H1 (cell line): Measurements from ENCODE around the gene ZNF521. TPM values are rescaled to one million over a fixed set of nuclear protein-coding genes. Genes with fewer than 3 reads are reported as not detected.

ENCODE experiments used
- CTCF ChIA-PET: fragments of 300-600 bp; sonication (Branson Sonifier 250); formaldehyde crosslinking; loops from one replicate; lab custom pipeline; 2021; ENCODE audit not compliant: partially characterized antibody; lab: Charles Lee
- POLR2A ChIA-PET: fragments of 300-600 bp; sonication (Branson Sonifier 250); formaldehyde crosslinking; loops from one replicate; lab custom pipeline; 2021; ENCODE audit warnings: inconsistent platforms; ENCODE audit not compliant: partially characterized antibody; lab: Charles Lee
- DNase-seq, 2 experiments: peaks; one replicate each; pipeline versions ENCODE4 v3.0.0 to v3.0.0-alpha.2; 2010 to 2022; ENCODE audit warnings: low spot score in 2 of 2, low read depth in 1 of 2, mixed read lengths in 1 of 2
- FAIRE-seq: peaks from 2 replicates; lab custom pipeline; 2011; peaks lifted over from hg19 to GRCh38; lab: Jason Lieb, UNC
- H2AFZ ChIP-seq: 2 replicates; pipeline ENCODE4 v1.8.1; 2012; ENCODE audit warnings: low read length, inconsistent platforms
- H2AK5ac ChIP-seq: 2 replicates; pipeline ENCODE4 v1.6.1; 2013; ENCODE audit warnings: low read depth, low read length
- H2BK120ac ChIP-seq: replicated peaks from 2 replicates; pipeline ENCODE3; 2013; ENCODE audit warnings: low read depth, low read length, inconsistent platforms
- H2BK12ac ChIP-seq: 2 replicates; pipeline ENCODE4 v1.6.1; 2013; ENCODE audit warnings: low read depth, low read length
- H2BK15ac ChIP-seq: 2 replicates; pipeline ENCODE4 v1.6.1; 2013; ENCODE audit warnings: low read length
- H2BK20ac ChIP-seq: 2 replicates; pipeline ENCODE4 v1.6.1; 2013; ENCODE audit warnings: low read length
- H2BK5ac ChIP-seq: 2 replicates; pipeline ENCODE4 v1.6.1; 2013; ENCODE audit warnings: low read depth, low read length
- H3K14ac ChIP-seq: 2 replicates; pipeline ENCODE4 v1.6.1; 2013; ENCODE audit warnings: inconsistent platforms; ENCODE audit not compliant: insufficient read length
- H3K18ac ChIP-seq: 2 replicates; pipeline ENCODE4 v1.6.1; 2013; ENCODE audit warnings: low read length; ENCODE audit errors: extremely low read depth
- H3K23ac ChIP-seq: 2 replicates; pipeline ENCODE4 v1.6.1; 2013; ENCODE audit warnings: inconsistent platforms; ENCODE audit not compliant: insufficient read length
- H3K23me2 ChIP-seq: 2 replicates; pipeline ENCODE4 v1.6.1; 2013; ENCODE audit warnings: low read depth, low read length
- H3K27ac ChIP-seq: 2 replicates; pipeline ENCODE4 v1.6.1; 2011; ENCODE audit warnings: low read depth, low read length, inconsistent platforms
- H3K27me3 ChIP-seq, 4 experiments: replicated peaks in 1 of 4; 1 replicate in 1 of 4; 2 replicates in 3 of 4; pipeline versions ENCODE4 v1.6.1 to v1.8.1; 2011 to 2013; ENCODE audit warnings: low read length in 3 of 4, mild to moderate bottlenecking in 3 of 4, inconsistent platforms in 2 of 4, mixed read lengths in 2 of 4, moderate library complexity in 1 of 4; ENCODE audit not compliant: control insufficient read depth in 3 of 4, insufficient read depth in 3 of 4; ENCODE audit errors: extremely low read depth in 1 of 4
- H3K36me3 ChIP-seq, 4 experiments: 2 replicates each; pipeline versions ENCODE4 v1.6.1 to v1.8.1; 2011 to 2013; ENCODE audit warnings: mild to moderate bottlenecking in 4 of 4, low read length in 3 of 4, moderate library complexity in 2 of 4, control low read depth in 1 of 4, inconsistent platforms in 1 of 4; ENCODE audit not compliant: insufficient read depth in 4 of 4, control insufficient read depth in 2 of 4
- H3K4ac ChIP-seq: replicated peaks from 2 replicates; pipeline ENCODE3; 2013; ENCODE audit warnings: low read length, low read depth, mixed read lengths, inconsistent platforms; ENCODE audit not compliant: insufficient read length
- H3K4me1 ChIP-seq, 4 experiments: replicated peaks in 1 of 4; 1 replicate in 1 of 4; 2 replicates in 3 of 4; pipeline versions ENCODE4 v1.6.1 to v1.8.1; 2011 to 2013; ENCODE audit warnings: low read length in 3 of 4, inconsistent platforms in 2 of 4, mixed read lengths in 1 of 4; ENCODE audit not compliant: insufficient read depth in 4 of 4, control insufficient read depth in 3 of 4
- H3K4me2 ChIP-seq, 2 experiments: 2 replicates each; pipeline versions ENCODE4 v1.6.1 to v1.8.1; 2011 to 2013; ENCODE audit warnings: low read depth in 2 of 2, low read length in 2 of 2, control low read depth in 1 of 2, inconsistent platforms in 1 of 2, mild to moderate bottlenecking in 1 of 2; ENCODE audit not compliant: insufficient read depth in 1 of 2
- H3K4me3 ChIP-seq, 4 experiments: fragments of 200-600, 300-600 bp in 1 of 4; sonication (generic), shearing (Covaris generic), sonication (Bioruptor Twin) in 1 of 4; 2 replicates each; pipeline versions ENCODE4 v1.5.1 to v1.8.1; 2011 to 2016; ENCODE audit warnings: low read length in 4 of 4, low read depth in 3 of 4, control low read depth in 2 of 4, inconsistent platforms in 2 of 4, mild to moderate bottlenecking in 2 of 4, mixed read lengths in 1 of 4, moderate library complexity in 1 of 4; ENCODE audit not compliant: insufficient read depth in 2 of 4; ENCODE audit errors: extremely low read depth in 1 of 4
- H3K56ac ChIP-seq: replicated peaks from 2 replicates; pipeline ENCODE3; 2013; ENCODE audit warnings: low read depth, mild to moderate bottlenecking, mixed read lengths, low read length, inconsistent platforms; ENCODE audit not compliant: insufficient read length
- H3K79me1 ChIP-seq: 2 replicates; pipeline ENCODE4 v1.6.1; 2013; ENCODE audit warnings: low read depth, low read length, control low read depth
- H3K79me2 ChIP-seq, 2 experiments: 2 replicates each; pipeline versions ENCODE4 v1.6.1 to v1.8.1; 2012 to 2013; ENCODE audit warnings: low read length in 2 of 2, mild to moderate bottlenecking in 2 of 2, inconsistent platforms in 1 of 2; ENCODE audit not compliant: insufficient read depth in 2 of 2, control insufficient read depth in 1 of 2
- H3K9ac ChIP-seq, 4 experiments: replicated peaks in 1 of 4; 1 replicate in 1 of 4; 2 replicates in 3 of 4; pipeline versions ENCODE4 v1.6.1 to v1.8.1; 2011 to 2013; ENCODE audit warnings: low read depth in 3 of 4, low read length in 3 of 4, control low read depth in 2 of 4, mild to moderate bottlenecking in 2 of 4, moderate library complexity in 2 of 4, inconsistent platforms in 1 of 4; ENCODE audit errors: extremely low read depth in 1 of 4
- H3K9me3 ChIP-seq, 2 experiments: 2 replicates each; pipeline versions ENCODE4 v1.6.1 to v1.8.1; 2012 to 2013; ENCODE audit warnings: mild to moderate bottlenecking in 2 of 2, moderate library complexity in 2 of 2, control low read depth in 1 of 2, inconsistent platforms in 1 of 2, low read depth in 1 of 2, low read length in 1 of 2, mixed read lengths in 1 of 2; ENCODE audit not compliant: insufficient read depth in 2 of 2
- H4K20me1 ChIP-seq, 2 experiments: replicated peaks in 1 of 2; 2 replicates each; pipeline versions ENCODE3 to v1.8.1; 2011 to 2013; ENCODE audit warnings: inconsistent platforms in 2 of 2, low read length in 2 of 2, mild to moderate bottlenecking in 1 of 2; ENCODE audit not compliant: insufficient read depth in 2 of 2, control insufficient read depth in 1 of 2
- H4K5ac ChIP-seq: 2 replicates; pipeline ENCODE4 v1.6.1; 2013; ENCODE audit warnings: low read length, low read depth, mixed read lengths, inconsistent platforms; ENCODE audit not compliant: insufficient read length
- H4K8ac ChIP-seq: 2 replicates; pipeline ENCODE4 v1.8.0; 2013; ENCODE audit warnings: mild to moderate bottlenecking, moderate library complexity, low read length, inconsistent platforms; ENCODE audit not compliant: insufficient read depth; ENCODE audit errors: extremely low read depth
- H4K91ac ChIP-seq: replicated peaks from 2 replicates; pipeline ENCODE3; 2013; ENCODE audit warnings: low read length, mixed read lengths, inconsistent platforms; ENCODE audit not compliant: insufficient read length
- BACH1 ChIP-seq: IDR thresholded peaks from 2 replicates; pipeline ENCODE4 v1.6.1; 2012; ENCODE audit warnings: low read length, improper control_type of control experiment
- BRCA1 ChIP-seq: IDR thresholded peaks from 2 replicates; pipeline ENCODE4 v1.6.1; 2012; ENCODE audit warnings: low read depth, low read length, improper control_type of control experiment
- CBX8 ChIP-seq: fragments of 300-800, 300-1000 bp; sonication (generic); IDR thresholded peaks from 2 replicates; pipeline ENCODE4 v1.7.1; 2016; ENCODE audit warnings: low read depth, low read length, borderline replicate concordance
- CHD1 ChIP-seq: IDR thresholded peaks from 2 replicates; pipeline ENCODE4 v1.6.1; 2012; ENCODE audit warnings: low read depth, low read length, improper control_type of control experiment
- CREB1 ChIP-seq: IDR thresholded peaks from 2 replicates; pipeline ENCODE4 v1.6.1; 2012; ENCODE audit warnings: inconsistent platforms
- EZH2 ChIP-seq: fragments of 200-600 bp; sonication (generic); IDR thresholded peaks from 2 replicates; pipeline ENCODE4 v1.7.1; 2012; ENCODE audit warnings: low read depth, mild to moderate bottlenecking, moderate library complexity, low read length, inconsistent platforms; ENCODE audit not compliant: severe bottlenecking
- FOSL1 ChIP-seq: IDR thresholded peaks from 2 replicates; pipeline ENCODE4 v1.6.1; 2011; ENCODE audit warnings: mild to moderate bottlenecking, low read depth, low read length, moderate library complexity; ENCODE audit not compliant: insufficient read depth
- NANOG ChIP-seq: IDR thresholded peaks from 2 replicates; pipeline ENCODE4 v1.6.1; 2011; ENCODE audit warnings: low read length, low read depth, mild to moderate bottlenecking, inconsistent platforms; ENCODE audit not compliant: insufficient read depth, poor library complexity, severe bottlenecking
- RXRA ChIP-seq: IDR thresholded peaks from 2 replicates; pipeline ENCODE4 v1.6.1; 2011; ENCODE audit warnings: low read depth, mild to moderate bottlenecking, low read length, moderate library complexity; ENCODE audit not compliant: insufficient read depth
- SAP30 ChIP-seq: fragments of 300-600 bp; sonication (generic); IDR thresholded peaks from 2 replicates; pipeline ENCODE4 v1.7.1; 2012; ENCODE audit warnings: low read length, moderate library complexity, mild to moderate bottlenecking, inconsistent platforms; ENCODE audit not compliant: insufficient read depth, insufficient replicate concordance
- SP4 ChIP-seq: IDR thresholded peaks from 2 replicates; pipeline ENCODE4 v1.6.1; 2012; ENCODE audit warnings: low read length, inconsistent platforms
- SUZ12 ChIP-seq: fragments of 200-600 bp; sonication (generic); IDR thresholded peaks from 2 replicates; pipeline ENCODE4 v1.6.1; 2012; ENCODE audit warnings: mild to moderate bottlenecking, inconsistent platforms, low read length, moderate library complexity, mixed read lengths
- USF2 ChIP-seq: IDR thresholded peaks from 2 replicates; pipeline ENCODE4 v1.6.1; 2011; ENCODE audit warnings: low read length, improper control_type of control experiment
- WGBS, 2 experiments: shearing (Covaris generic) in 1 of 2; methylation state at CpG; one replicate each; pipeline versions ENCODE4 v1.1.6 to v1.1.7; 2013 to 2015; ENCODE audit warnings: low lambda C conversion rate in 2 of 2, mixed read lengths in 2 of 2, inconsistent platforms in 1 of 2, low coverage in 1 of 2, missing lambda C conversion rate in 1 of 2; ENCODE audit not compliant: insufficient replicate concordance in 2 of 2, insufficient coverage in 1 of 2, insufficient read length in 1 of 2; ENCODE audit errors: extremely low coverage in 1 of 2, missing lambda C conversion rate in 1 of 2; 5-methylcytosine and 5-hydroxymethylcytosine counted together
- polyA plus RNA-seq, 7 experiments: library from polyadenylated mRNA; depleted of rRNA in 3 of 7; stranded (reverse) in 5 of 7; unstranded in 2 of 7; fragments of >200 nt in 5 of 7; fragments of 200-250 nt in 2 of 7; gene quantifications; 1 replicate in 5 of 7; 2 replicates in 1 of 7; 4 replicates in 1 of 7; pipeline versions ENCODE4 v1.2.1 to v1.2.3, GENCODE V29; 2011 to 2013; ENCODE audit warnings: missing spikeins in 2 of 7, mixed read lengths in 2 of 7
- total RNA-seq: library from RNA; stranded (reverse); fragmentation: NEBNext Ultra II Directional; extraction: Animal tissue kit (Norgen Biotek cat#: 25700); gene quantifications from 2 replicates; pipeline ENCODE4 v1.2.1, GENCODE V29; 2021

Gene ZNF521
- total and polyA plus RNA-seq, 2 of the 8 experiments (the other 6 are each of a cell fraction or from before 2014, with no cell fraction given), result 9.5 to 15.8 TPM

DNA sequence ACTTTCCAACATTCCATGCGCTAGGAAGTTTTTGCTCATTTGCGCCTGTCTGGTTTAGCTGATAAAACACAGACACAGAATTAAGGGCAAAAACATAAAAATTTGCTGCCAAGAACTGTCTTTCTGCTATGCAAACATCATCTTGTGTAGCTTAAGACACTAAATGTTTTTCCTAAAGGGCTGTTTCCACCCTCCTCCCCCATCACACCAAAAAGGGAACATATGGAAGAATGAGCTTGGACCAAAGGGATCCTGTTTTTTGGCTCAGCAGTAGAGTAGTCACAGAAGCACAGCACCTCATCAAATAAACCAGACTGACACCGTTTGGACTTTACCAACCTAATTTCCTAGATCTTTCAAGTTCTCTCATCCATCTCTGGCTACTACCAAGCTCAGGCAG lies 210.1 kb downstream of the ZNF521 start:
- ChIA-PET CTCF (interaction anchor here (0.5 to 1.1 kb wide), 7 partner anchors 26 to 1586 kb away, joined by 3 to 4 read pairs (median 3); no protein-coding TSS in a partner anchor), POLR2A (interaction anchor here (1.0 kb wide), 1 partner anchor 10 kb away, joined by 3 read pairs; no protein-coding TSS in a partner anchor)
- no peak overlapping the region for H2BK20ac ChIP-seq
- no peak overlapping the region for H2AFZ ChIP-seq
- 0 out of 2 replicates have a peak, but pooled peaks cover 2% of the 10 kb centered on the region for H3K79me1 ChIP-seq
- no peak overlapping the region for H4K91ac ChIP-seq
- H3K27me3 ChIP-seq, result no peaks in the 10 kb centered on the region
- no peak overlapping the region for H2BK5ac ChIP-seq
- H2BK15ac ChIP-seq, result no peak overlapping the region
- no peak overlapping the region for H3K4me3 ChIP-seq
- H3K9ac ChIP-seq, result no peak overlapping the region
- H3K23ac ChIP-seq, result no peak overlapping the region
- DNase-seq (no peak), FAIRE-seq (no peak)
- H3K27ac ChIP-seq, result no peak overlapping the region
- no peaks in the 10 kb centered on the region for H4K20me1 ChIP-seq
- H2BK12ac ChIP-seq, result no peak overlapping the region
- 94% methylated on average over 3 of the region's 3 CpGs; no CpG with 5 or more reads in 1 of the 2 experiments for WGBS, 2 experiments
- no peak overlapping the region for H3K18ac ChIP-seq
- H4K5ac ChIP-seq, result no peak overlapping the region
- no peaks in the 10 kb centered on the region for H3K23me2 ChIP-seq
- no peak overlapping the region for H2BK120ac ChIP-seq
- no peaks in the 10 kb centered on the region for H3K9me3 ChIP-seq
- no peak overlapping the region for H4K8ac ChIP-seq
- H3K4ac ChIP-seq, result no peak overlapping the region
- H3K79me2 ChIP-seq, result no peaks in the 10 kb centered on the region
- no peaks in the 10 kb centered on the region for H3K36me3 ChIP-seq
- H3K4me1 ChIP-seq, result peaks cover 0 to 3% (median 0%) of the 10 kb centered on the region in 4 experiments; a peak in 1 of 7 replicates
- no peak overlapping the region for H3K4me2 ChIP-seq
- no peak overlapping the region for H3K14ac ChIP-seq
- no peak overlapping the region for H2AK5ac ChIP-seq
- H3K56ac ChIP-seq, result no peak overlapping the region
- no peak for TF ChIP-seq RXRA
- no peak for TF ChIP-seq SUZ12
- no peak for TF ChIP-seq CBX8
- TF ChIP-seq SP4, result no peak
- TF ChIP-seq SAP30, result no peak
- no peak for TF ChIP-seq BACH1
- TF ChIP-seq FOSL1, result no peak
- TF ChIP-seq EZH2, result no peak
- TF ChIP-seq CREB1, result no peak
- TF ChIP-seq CHD1, result no peak
- TF ChIP-seq BRCA1, result no peak
- TF ChIP-seq USF2, result no peak
- TF ChIP-seq NANOG, result no peak
